GM18502 (cell line): ENCODE measurements around the gene FAM228A.

Experiments used
- ATAC-seq: cut with Tn5 transposase; IDR thresholded peaks from one replicate; pipeline ENCODE4 v1.9.1; 2021; ENCODE audit warnings: mild to moderate bottlenecking; ENCODE audit not compliant: unreplicated experiment, poor library complexity

The FAM228A gene

GRCh38 chr2:24221343-24222050 lies 46.6 kb downstream of the FAM228A start:
- ATAC-seq, result no peak

GRCh38 chr2:24222946-24223345 lies 48.1 kb downstream of the FAM228A start:
- ATAC-seq, result no peak

GRCh38 chr2:24225499-24226242 lies 50.8 kb downstream of the FAM228A start:
- ATAC-seq, result no peak

- ATAC-seq, result no peak
These were observed 53.6 kb downstream of the FAM228A start for GRCh38 chr2:24228470-24228869.

GRCh38 chr2:24231461-24231881 lies 56.6 kb downstream of the FAM228A start:
- no peak for ATAC-seq

- ATAC-seq, result no peak
These were observed 58.5 kb downstream of the FAM228A start for GRCh38 chr2:24233321-24233720.

GRCh38 chr2:24237313-24237712 lies 62.5 kb downstream of the FAM228A start:
- no peak for ATAC-seq

- no peak for ATAC-seq
These were observed 63.3 kb downstream of the FAM228A start for GRCh38 chr2:24238158-24238557.

GRCh38 chr2:24239553-24239952 lies 64.7 kb downstream of the FAM228A start:
- ATAC-seq, result no peak
